Jurkat, Clone E6-1 (cell line): Measurements from ENCODE around the gene GJC2.

Source experiments
- DNase-seq: peaks from one replicate; pipeline ENCODE4 v3.0.0-alpha.2; 2011; ENCODE audit warnings: low read depth, low spot score
- H3K4me3 ChIP-seq: 2 replicates; pipeline ENCODE4 v1.5.1; 2011; ENCODE audit warnings: mild to moderate bottlenecking, low read length, control low read depth, moderate library complexity

GJC2 gene

DNA sequence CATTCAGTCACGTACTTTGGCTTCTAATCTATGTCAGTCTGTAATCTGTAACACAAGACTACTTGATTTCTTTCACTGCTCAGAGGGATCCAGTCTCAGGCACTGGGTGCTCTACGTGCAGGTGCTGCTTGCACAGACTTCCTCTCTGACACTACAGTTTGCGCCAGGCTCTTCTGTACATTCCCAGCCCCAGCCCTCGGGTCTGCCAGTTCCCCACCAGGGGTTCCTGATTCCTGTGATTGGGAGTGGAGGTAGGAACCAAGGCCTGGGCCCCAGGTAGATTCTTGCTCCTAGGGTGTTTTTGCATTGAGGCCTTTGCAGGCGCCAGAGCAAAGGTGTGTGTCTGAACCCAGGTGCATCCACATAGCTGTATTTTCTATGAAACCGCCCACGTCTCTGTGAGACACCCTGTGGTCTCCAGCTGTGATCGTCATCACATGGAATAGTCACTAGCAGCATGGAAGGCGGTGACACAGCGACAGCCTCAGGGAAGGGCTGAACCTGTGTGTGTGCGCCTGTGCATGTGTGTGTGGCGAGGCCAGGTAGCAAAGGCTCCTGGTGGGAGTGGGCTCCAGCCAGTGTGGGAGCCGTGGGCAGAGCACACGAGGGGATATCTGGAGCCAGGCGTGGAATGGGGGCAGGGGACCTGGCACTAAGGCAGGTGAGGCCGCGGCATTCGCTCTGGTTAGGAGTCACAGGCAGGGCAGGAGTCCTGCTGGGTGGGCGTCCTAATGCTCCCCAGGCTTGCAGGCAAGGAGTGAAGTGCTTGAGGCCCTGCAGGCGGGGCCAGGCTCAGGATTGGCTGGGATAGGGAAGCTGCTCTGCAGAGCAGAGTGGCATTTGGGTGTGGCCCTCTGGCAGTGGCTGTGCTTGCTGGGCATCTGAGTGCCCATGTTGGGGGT lies 5.2 kb downstream of the GJC2 start:
- no peak for DNase-seq
- no peak overlapping the region for H3K4me3 ChIP-seq

- no peak for DNase-seq
- H3K4me3 ChIP-seq, result no peak overlapping the region
Observed at GRCh38 chr1:228155596-228156514, 6.1 kb downstream of the GJC2 start.

GRCh38 chr1:228156515-228156881 lies 6.8 kb downstream of the GJC2 start:
- DNase-seq, result no peak
- H3K4me3 ChIP-seq, result no peak overlapping the region

- H3K4me3 ChIP-seq, result no peak overlapping the region
- DNase-seq, result no peak
Observed at GRCh38 chr1:228156941-228157728, 7.4 kb downstream of the GJC2 start.

- no peak overlapping the region for H3K4me3 ChIP-seq
- no peak for DNase-seq
Observed at GRCh38 chr1:228157729-228158126, 8.0 kb downstream of the GJC2 start.

DNA sequence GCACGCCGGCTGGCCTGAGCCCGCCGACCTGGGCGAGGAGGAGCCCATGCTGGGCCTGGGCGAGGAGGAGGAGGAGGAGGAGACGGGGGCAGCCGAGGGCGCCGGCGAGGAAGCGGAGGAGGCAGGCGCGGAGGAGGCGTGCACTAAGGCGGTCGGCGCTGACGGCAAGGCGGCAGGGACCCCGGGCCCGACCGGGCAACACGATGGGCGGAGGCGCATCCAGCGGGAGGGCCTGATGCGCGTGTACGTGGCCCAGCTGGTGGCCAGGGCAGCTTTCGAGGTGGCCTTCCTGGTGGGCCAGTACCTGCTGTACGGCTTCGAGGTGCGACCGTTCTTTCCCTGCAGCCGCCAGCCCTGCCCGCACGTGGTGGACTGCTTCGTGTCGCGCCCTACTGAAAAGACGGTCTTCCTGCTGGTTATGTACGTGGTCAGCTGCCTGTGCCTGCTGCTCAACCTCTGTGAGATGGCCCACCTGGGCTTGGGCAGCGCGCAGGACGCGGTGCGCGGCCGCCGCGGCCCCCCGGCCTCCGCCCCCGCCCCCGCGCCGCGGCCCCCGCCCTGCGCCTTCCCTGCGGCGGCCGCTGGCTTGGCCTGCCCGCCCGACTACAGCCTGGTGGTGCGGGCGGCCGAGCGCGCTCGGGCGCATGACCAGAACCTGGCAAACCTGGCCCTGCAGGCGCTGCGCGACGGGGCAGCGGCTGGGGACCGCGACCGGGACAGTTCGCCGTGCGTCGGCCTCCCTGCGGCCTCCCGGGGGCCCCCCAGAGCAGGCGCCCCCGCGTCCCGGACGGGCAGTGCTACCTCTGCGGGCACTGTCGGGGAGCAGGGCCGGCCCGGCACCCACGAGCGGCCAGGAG lies 8.6 kb downstream of the GJC2 start:
- H3K4me3 ChIP-seq, result no peak overlapping the region
- DNase-seq, result no peak

GRCh38 chr1:228159008-228159665 lies 9.4 kb downstream of the GJC2 start:
- H3K4me3 ChIP-seq, result no peak overlapping the region
- DNase-seq, result no peak

DNA sequence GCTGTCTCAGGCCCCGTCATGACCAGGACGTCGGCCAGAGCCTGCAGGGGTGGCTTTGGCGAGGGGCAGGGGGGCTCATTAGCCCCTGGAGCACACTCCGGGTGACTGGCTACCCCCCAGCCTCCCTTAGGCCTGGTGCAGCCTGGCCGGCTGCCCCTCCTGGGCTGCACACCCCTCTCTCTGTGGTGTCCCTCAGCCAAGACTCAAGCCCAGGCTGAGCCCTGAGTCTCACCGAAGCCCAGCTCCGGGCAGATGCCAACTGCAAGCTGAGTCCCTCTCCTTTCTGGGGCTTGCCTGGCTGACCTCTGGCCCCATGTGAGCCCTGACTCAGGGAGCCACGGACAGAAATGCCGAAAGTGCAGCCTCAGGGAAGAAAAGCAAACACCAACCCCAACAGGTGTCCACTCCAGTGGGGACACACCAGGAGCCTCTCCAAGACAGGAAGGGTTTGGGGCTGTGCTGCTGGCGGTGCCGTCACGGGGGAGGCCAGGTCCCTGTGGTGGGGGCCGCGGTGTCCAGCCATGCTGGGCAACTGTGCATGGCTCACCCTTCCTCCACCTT lies 10.6 kb downstream of the GJC2 start:
- no peak for DNase-seq
- H3K4me3 ChIP-seq, result no peak overlapping the region

- no peak overlapping the region for H3K4me3 ChIP-seq
- no peak for DNase-seq
Observed at GRCh38 chr1:228161362-228161761, 11.6 kb downstream of the GJC2 start.

DNA sequence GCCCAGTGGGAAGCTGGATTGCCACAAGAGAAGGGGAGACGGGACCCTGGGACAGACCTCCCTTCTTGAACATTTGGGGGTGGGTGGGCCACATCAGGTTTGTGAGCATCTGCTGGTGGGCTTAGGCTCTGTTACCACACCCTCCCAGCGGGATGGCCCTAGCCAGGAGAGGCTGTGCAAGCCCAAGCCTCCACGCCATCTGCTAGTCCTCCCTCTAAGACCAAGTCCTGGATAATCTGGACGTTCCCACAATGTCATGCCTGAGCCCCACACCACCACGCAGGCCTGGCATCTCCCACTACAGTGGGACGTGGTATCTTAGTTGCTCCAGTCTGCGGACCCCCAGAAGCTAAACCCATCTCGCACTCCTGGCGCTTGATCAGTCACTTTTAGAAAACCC lies 12.1 kb downstream of the GJC2 start:
- H3K4me3 ChIP-seq, result no peak overlapping the region
- no peak for DNase-seq

DNA sequence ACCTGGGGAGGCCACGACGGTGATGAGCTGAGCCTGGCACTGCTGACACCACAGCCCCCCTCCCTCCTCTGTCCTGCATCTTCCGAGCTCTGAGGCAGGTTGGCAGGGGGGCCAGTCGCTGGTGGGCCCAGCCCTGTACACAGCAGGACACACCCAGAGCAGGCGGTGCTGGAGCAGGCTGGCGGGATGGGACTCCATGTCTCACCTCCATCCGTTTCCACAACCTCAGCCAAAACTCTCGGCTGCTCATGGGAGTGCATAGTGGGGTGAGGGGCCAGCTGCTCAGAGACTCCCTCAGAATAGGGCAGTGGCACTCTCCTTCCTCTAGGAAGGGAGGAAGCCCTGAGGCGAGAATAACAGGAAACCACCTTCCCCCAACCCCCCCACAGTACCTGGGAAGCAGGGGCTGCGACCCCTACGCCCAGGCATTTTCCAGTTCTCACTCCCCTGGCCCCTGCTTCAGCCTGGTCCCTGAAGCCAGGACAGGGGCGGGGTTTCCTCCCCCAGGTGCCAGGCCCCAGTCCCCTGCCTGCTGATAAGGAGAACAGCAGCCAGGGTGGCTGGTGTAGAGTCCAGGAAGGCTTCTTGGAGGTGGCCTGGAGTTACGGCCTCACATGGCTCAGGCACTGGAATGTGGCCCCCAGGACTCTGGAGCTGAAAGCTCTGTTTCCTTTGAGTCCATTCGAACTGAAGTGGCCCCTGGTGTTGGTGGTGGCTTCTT lies 12.7 kb downstream of the GJC2 start:
- no peak overlapping the region for H3K4me3 ChIP-seq
- no peak for DNase-seq

DNA sequence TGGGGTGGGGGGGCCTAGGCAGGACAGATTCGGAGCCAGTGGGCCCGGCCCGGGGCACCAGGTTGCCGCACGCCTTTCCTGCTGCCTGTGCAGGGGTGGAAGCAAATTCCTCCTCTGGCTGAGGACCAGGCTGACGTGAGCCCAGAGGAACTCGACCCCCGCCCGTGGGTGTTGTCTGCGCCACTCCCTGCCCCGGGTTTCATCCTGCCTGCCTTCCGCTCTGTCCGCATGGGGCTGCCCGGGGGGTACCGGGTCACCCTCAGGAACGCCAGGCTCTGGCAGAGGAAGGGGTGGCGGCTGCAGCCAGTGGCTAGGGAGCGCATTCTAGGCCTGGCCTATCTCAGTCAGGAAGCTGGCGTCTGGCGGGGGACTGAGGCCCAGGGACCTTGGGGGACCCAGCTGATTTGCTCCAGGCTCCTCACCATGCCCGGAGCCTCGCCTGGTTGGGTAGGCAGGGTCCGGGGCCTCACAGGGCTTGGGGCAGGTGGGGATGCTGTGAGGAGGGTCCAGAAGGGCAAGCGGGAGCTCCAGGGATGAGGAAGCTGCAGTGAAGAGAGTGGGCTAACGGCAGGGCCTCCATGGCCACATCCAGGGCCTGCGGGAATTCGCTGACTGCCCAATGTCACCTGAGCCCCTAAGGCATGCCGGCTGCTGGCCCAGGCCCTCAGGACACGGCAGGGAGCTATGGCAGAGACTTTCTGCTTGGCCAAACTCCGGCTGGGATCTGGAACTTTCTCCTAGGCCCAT lies 13.4 kb downstream of the GJC2 start:
- no peak overlapping the region for H3K4me3 ChIP-seq
- DNase-seq, result no peak

DNA sequence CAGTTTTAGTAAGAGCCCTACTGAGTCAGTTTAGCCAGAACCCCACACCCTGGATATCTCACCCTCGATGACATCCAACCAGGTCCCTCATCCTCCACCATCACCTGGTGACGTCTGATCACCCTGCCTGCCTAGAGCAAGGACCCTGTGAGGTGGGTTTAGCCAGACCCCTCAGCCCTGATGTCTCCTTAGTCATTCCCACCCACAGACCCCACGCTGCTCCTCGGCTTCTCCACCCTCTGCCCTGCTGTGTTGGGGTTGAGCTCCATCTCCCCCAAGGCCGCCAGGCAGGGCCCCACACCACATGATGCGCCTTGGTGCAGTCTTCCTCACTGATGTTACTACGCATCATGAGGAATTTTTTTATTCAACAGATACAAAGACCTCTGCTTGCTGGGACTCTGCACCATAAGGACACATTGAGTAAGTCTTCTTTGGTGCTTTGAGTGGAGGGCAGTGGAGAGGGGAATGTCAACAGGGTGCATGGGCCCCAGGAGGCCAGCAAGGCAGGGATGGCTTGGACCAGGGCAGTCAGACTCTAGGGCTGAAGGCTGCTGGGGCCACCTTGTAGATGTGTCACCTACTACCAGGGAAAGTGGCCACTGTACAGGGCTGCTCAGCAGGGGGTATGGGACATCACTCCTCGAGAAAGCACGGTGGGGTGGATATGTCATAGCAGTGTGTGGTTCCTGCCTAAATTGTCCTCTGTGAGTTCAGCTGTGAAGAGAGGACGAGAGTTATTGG lies 14.2 kb downstream of the GJC2 start:
- no peak overlapping the region for H3K4me3 ChIP-seq
- DNase-seq, result no peak

DNA sequence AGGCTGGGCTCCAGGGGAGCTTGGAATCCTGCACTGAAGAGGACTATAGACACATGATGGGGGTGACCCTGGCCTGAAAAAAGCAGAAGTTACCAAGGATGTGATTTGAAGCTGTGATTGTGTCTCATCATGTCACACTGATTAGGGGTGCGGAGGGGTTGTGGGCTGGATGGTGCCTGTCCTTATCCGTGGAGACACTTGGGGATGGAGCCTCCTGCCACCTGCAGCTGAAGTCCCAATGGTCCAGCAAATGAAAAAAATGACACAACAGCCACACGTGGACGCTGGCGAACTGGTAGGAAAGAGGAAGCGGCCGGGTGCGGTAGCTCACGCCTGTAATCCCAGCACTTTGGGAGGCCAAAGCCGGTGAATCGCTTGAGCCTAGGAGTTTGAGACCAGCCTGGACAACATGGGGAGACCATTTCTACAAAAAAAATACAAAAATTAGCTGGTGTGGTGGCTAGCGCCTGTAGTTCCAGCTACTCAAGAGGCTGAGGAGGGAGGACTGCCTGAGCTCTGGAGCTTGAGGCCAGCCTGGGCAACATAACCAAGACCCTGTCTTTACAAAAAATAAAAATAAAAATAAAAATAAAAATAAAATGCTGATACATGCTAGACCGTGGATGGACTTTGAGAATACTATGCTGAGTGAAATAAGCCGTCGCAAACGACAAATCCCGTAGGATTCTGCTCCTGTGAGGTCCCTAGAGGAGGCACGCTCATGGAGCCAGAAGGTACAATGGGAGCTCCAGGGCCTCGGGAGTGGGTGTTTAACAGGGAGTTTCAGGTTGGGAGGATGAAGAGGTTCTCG lies 15.0 kb downstream of the GJC2 start:
- peak overlapping the region; percentile 64 for H3K4me3 ChIP-seq
- DNase-seq, result no peak
